Measurements from ENCODE around the gene OXCT1. TPM values are rescaled to one million over a fixed set of nuclear protein-coding genes. Genes with fewer than 3 reads are reported as not detected.

Gene OXCT1
- total and polyA plus RNA-seq, 12 donors: 3.3 to 31.9 (median 11.9) TPM

- intact Hi-C loops (cut with DNase I): no loop called here
- DNase-seq: no peak
- Histone ChIP-seq H3K27ac (no peak overlapping the region), H3K36me3 (replicated peaks in 1 of 2) (no peaks in the 10 kb centered on the region), H3K9me3 (replicated peaks in 1 of 3) (no peaks in the 10 kb centered on the region), H3K27me3 (no peaks in the 10 kb centered on the region), H3K4me3 (no peak overlapping the region), H3K4me1 (replicated peaks in 1 of 2) (peaks cover 5 to 11% of the 10 kb centered on the region in 2 donors)
- TF ChIP-seq POLR2A (IDR thresholded peaks at IDR 0.05): no peak
- TF ChIP-seq CTCF (IDR thresholded peaks at IDR 0.05): no peak
- WGBS, 4 donors: 90 to 96% (median 94%) methylated on average over 1 of the region's 1 CpG
Measured at GRCh38 chr5:41789434-41789833, 80.8 kb downstream of the OXCT1 start.

GRCh38 chr5:41788941-41789368, 81.3 kb downstream of the OXCT1 start:
- TF ChIP-seq POLR2A (IDR thresholded peaks at IDR 0.05): no peak
- no peak for DNase-seq
- intact Hi-C loops (cut with DNase I): no loop called here
- Histone ChIP-seq H3K27ac (no peak overlapping the region), H3K4me1 (replicated peaks in 1 of 2) (peaks cover 5 to 7% of the 10 kb centered on the region in 2 donors), H3K4me3 (no peak overlapping the region), H3K36me3 (replicated peaks in 1 of 2) (no peaks in the 10 kb centered on the region), H3K9me3 (replicated peaks in 1 of 3) (no peaks in the 10 kb centered on the region), H3K27me3 (no peaks in the 10 kb centered on the region)
- WGBS, 4 donors: 58 to 72% (median 66%) methylated on average over 2 of the region's 2 CpGs

- intact Hi-C loops (cut with DNase I): no loop called here
- H3K9me3 ChIP-seq (replicated peaks in 1 of 3): no peaks in the 10 kb centered on the region
- H3K36me3 ChIP-seq (replicated peaks in 1 of 2): no peaks in the 10 kb centered on the region
- no peak overlapping the region for H3K27ac ChIP-seq
- TF ChIP-seq CTCF (IDR thresholded peaks at IDR 0.05) (no peak), POLR2A (IDR thresholded peaks at IDR 0.05) (no peak)
- peaks cover 5 to 7% of the 10 kb centered on the region in 2 donors for H3K4me1 ChIP-seq (replicated peaks in 1 of 2)
- 83 to 93% (median 86%) methylated on average over 2 of the region's 2 CpGs for WGBS, 4 donors
- no peak for DNase-seq
- H3K27me3 ChIP-seq: no peaks in the 10 kb centered on the region
- H3K4me3 ChIP-seq: no peak overlapping the region
Measured at GRCh38 chr5:41787265-41787664, 83.0 kb downstream of the OXCT1 start.

DNA sequence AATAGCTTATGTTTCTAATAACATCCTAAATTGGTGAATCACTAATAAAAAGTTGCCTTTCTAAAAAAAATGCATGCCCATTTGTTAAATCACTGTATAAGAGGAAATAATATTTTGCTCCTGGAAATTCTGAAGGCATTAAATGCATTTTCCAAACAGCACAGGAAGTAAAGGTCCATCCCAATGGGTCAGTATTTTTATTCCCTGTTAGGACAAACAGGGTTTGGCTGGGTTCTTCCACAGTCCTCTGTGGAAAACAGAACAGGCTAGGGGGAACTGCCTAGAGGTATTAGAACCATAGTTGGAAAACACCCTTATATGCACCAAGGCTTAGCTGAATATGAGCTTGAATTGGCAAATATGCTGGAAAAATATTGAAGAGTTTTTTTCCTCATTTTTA, 85.2 kb downstream of the OXCT1 start:
- Histone ChIP-seq H3K9me3 (replicated peaks in 1 of 3) (peaks cover 0 to 5% (median 0%) of the 10 kb centered on the region in 3 donors), H3K4me1 (replicated peaks in 1 of 2) (peaks cover 5 to 7% of the 10 kb centered on the region in 2 donors), H3K27ac (no peak overlapping the region), H3K36me3 (replicated peaks in 1 of 2) (no peaks in the 10 kb centered on the region), H3K27me3 (no peaks in the 10 kb centered on the region), H3K4me3 (no peak overlapping the region)
- no peak for TF ChIP-seq CTCF (IDR thresholded peaks at IDR 0.05)
- no peak for TF ChIP-seq POLR2A (IDR thresholded peaks at IDR 0.05)
- no peak for DNase-seq
- intact Hi-C loops (cut with DNase I): no loop called here

GRCh38 chr5:41778410-41778809, 91.8 kb downstream of the OXCT1 start:
- Histone ChIP-seq H3K4me3 (no peak overlapping the region), H3K36me3 (replicated peaks in 1 of 2) (no peaks in the 10 kb centered on the region), H3K4me1 (replicated peaks in 1 of 2) (no peaks in the 10 kb centered on the region), H3K27ac (no peak overlapping the region), H3K27me3 (no peaks in the 10 kb centered on the region), H3K9me3 (replicated peaks in 1 of 3) (peaks cover 0 to 6% (median 0%) of the 10 kb centered on the region in 3 donors)
- DNase-seq: no peak
- TF ChIP-seq CTCF (IDR thresholded peaks at IDR 0.05) (no peak), POLR2A (IDR thresholded peaks at IDR 0.05) (no peak)
- intact Hi-C loops (cut with DNase I): no loop called here
- WGBS, 4 donors: 90 to 97% (median 95%) methylated on average over 3 of the region's 3 CpGs
